HT-29 (cell line): ENCODE results near the gene COL16A1. TPM values are rescaled to one million over a fixed set of nuclear protein-coding genes. Genes with fewer than 3 reads are reported as not detected.

ENCODE experiments used
- total RNA-seq: library from RNA; depleted of rRNA; stranded (reverse); fragments of >200 nt; shearing (Covaris generic); gene quantifications from 2 replicates; pipeline ENCODE4 v1.2.3, GENCODE V29; 2014; rRNA removed

The COL16A1 gene
- total RNA-seq, 1 experiment from 2014 or later = 37.5 TPM

Other genes starting within 250 kb of the COL16A1 start
- 596 and 628 TPM in 2 replicates for gene TINAGL1, start 127.5 kb downstream of the COL16A1 start, total RNA-seq
- gene HCRTR1, start 86.3 kb downstream of the COL16A1 start, total RNA-seq = not detected in 2 replicates
- 114 and 119 TPM in 2 replicates for gene PEF1, start 59.1 kb downstream of the COL16A1 start, total RNA-seq
- 1.2 and 2.2 TPM in 2 replicates for gene ADGRB2, start 60.3 kb upstream of the COL16A1 start, total RNA-seq
- gene SPOCD1, start 112.0 kb upstream of the COL16A1 start, total RNA-seq = 0.10 and 0.20 TPM in 2 replicates
- gene PTP4A2, start 234.4 kb upstream of the COL16A1 start, total RNA-seq = 198 and 218 TPM in 2 replicates